Activated T-helper 17 cell treated with anti-CD3 and anti-CD28 coated beads, Interleukin-2, amount 50 U/mL, for 72 hours (primary cell): ENCODE measurements around the gene VIPR2. TPM values are rescaled to one million over a fixed set of nuclear protein-coding genes. Genes with fewer than 3 reads are reported as not detected.
"Not testable (repeated sequence)": the region's sequence is repeated elsewhere in the genome, so short reads cannot be mapped to it uniquely, and the experiment has no call there.

Experiments used
- ATAC-seq: fragments of 150-1000 bp; cut with Tn5 transposase; replicated peaks from 2 replicates; pipeline ENCODE4 v1.10.0; 2021; ENCODE audit warnings: mild to moderate bottlenecking, moderate library complexity
- H3K27ac Mint-ChIP-seq: one replicate; pipeline ENCODE4 v1.8.0; 2022; ENCODE audit warnings: mixed read lengths
- H3K27me3 Mint-ChIP-seq: one replicate; pipeline ENCODE4 v1.8.0; 2022; ENCODE audit warnings: mixed read lengths
- H3K36me3 Mint-ChIP-seq: one replicate; pipeline ENCODE4 v1.8.0; 2022; ENCODE audit warnings: low read depth, mild to moderate bottlenecking, mixed read lengths
- H3K4me1 Mint-ChIP-seq: one replicate; pipeline ENCODE4 v1.8.0; 2022; ENCODE audit warnings: mixed read lengths
- H3K4me3 Mint-ChIP-seq: one replicate; pipeline ENCODE4 v1.8.0; 2022; ENCODE audit warnings: mild to moderate bottlenecking, mixed read lengths
- H3K9me3 Mint-ChIP-seq: one replicate; pipeline ENCODE4 v1.8.0; 2022; ENCODE audit warnings: mixed read lengths
- total RNA-seq, 2 donors: library from RNA; stranded (reverse); gene quantifications; one replicate each; pipeline ENCODE4 v1.2.3, GENCODE V29; 2022

Gene VIPR2
- total RNA-seq, 2 donors from 2014 or later, result 1.2 TPM; not detected in 1

DNA sequence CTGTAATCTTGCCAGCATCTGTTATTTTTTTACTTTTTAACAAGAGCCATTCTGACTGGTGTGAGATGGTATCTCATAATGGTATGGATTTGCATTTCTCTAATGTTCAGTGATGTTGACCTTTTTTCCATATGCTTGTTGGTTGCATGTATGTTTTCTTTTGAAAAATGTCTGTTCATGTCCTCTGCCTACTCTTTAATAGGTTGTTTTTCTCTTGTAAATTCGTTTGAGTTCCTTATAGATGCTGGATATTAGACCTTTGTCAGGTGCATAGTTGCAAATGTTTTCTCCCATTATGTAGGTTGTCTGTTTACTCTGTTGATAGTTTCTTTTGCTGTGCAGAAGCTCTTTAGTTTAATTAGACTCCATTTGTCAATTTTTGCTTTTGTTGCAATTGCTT is 20.9 kb downstream of the VIPR2 start:
- ATAC-seq, H3K9me3 Mint-ChIP-seq, H3K4me1 Mint-ChIP-seq, H3K4me3 Mint-ChIP-seq, H3K27ac Mint-ChIP-seq, H3K36me3 Mint-ChIP-seq: not testable (repeated sequence)
- H3K27me3 Mint-ChIP-seq, result peaks cover 20% of the 10 kb centered on the region

GRCh38 chr7:159123294-159123693 is 21.4 kb downstream of the VIPR2 start:
- peaks cover 15% of the 10 kb centered on the region for H3K27me3 Mint-ChIP-seq
- not testable (repeated sequence) for H3K27ac Mint-ChIP-seq, H3K36me3 Mint-ChIP-seq, ATAC-seq, H3K4me3 Mint-ChIP-seq, H3K9me3 Mint-ChIP-seq, H3K4me1 Mint-ChIP-seq

DNA sequence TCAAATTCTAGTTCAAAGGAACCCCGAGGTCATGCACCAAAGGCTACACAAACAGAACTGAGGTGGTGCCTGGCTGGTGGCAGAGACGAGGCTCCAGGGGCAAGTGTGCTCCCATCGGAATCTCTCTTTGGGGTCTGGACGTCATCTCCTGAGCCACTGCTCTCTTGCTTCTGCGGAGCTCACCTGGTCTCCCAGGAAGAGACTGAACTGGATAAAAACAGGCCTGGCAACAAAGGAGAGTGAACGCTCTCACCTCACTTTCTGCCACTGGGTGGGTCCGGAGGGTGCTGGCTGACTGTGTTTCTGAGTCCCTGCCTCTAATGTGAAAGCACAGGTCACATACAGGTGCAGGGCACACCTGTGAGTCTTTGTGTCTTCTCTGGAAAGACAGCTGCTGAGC is 22.4 kb downstream of the VIPR2 start:
- no peaks in the 10 kb centered on the region for H3K4me1 Mint-ChIP-seq
- H3K4me3 Mint-ChIP-seq, result no peak overlapping the region

DNA sequence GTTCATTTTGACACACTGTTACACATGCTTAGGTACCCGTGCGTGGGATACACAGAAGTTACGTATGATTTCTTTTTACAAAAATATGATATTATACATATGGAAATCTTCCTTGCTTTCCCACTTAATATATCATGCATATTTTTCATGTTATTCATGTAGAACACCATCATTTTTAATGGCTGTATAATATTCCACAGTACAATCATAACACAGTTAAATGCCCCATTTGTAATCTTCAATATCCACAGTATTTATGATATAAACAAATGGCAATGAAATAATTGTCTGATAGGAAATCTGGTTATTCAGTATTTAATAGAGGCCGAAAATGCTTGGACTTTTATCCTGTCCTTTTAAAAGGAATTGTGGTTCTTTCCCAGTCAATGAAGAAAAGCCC is 23.2 kb downstream of the VIPR2 start:
- Mint-ChIP-seq H3K36me3 (no peaks in the 10 kb centered on the region), H3K27me3 (peaks cover 15% of the 10 kb centered on the region), H3K4me1 (no peaks in the 10 kb centered on the region), H3K27ac (no peak overlapping the region), H3K4me3 (no peak overlapping the region), H3K9me3 (no peaks in the 10 kb centered on the region)
- no peak for ATAC-seq

More for the DNA sequence above, 22.4 kb downstream of the VIPR2 start:
- Mint-ChIP-seq H3K36me3 (no peaks in the 10 kb centered on the region), H3K9me3 (no peaks in the 10 kb centered on the region), H3K27ac (no peak overlapping the region), H3K27me3 (peaks cover 15% of the 10 kb centered on the region)
- ATAC-seq, result no peak

DNA sequence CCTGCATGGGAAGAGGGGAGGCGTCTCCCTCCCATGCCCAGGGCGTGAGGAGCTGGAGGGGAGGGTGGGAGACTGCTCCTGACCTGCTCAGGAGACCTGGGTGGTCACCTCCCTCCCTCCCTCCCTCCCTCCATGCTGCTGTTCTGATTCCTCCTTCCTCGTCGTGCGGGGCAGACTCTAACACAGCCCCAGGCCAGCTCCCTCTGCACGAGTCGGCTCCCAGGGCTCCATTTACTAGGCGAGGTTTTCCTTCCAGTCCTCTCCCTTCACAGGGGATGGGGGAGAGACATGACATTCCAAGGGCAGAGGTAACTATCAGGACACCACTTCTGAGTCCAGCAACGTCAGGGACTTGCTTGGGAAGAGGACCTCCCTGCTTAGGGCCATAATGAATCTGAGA is 23.6 kb downstream of the VIPR2 start:
- no peaks in the 10 kb centered on the region for H3K4me1 Mint-ChIP-seq
- no peak overlapping the region for H3K4me3 Mint-ChIP-seq
- no peak overlapping the region for H3K27ac Mint-ChIP-seq
- H3K27me3 Mint-ChIP-seq, result peaks cover 11% of the 10 kb centered on the region
- no peak for ATAC-seq
- H3K9me3 Mint-ChIP-seq, result no peaks in the 10 kb centered on the region
- no peaks in the 10 kb centered on the region for H3K36me3 Mint-ChIP-seq

GRCh38 chr7:159120540-159120919 is 24.1 kb downstream of the VIPR2 start:
- Mint-ChIP-seq H3K27ac (no peak overlapping the region), H3K9me3 (no peaks in the 10 kb centered on the region), H3K36me3 (no peaks in the 10 kb centered on the region), H3K27me3 (peaks cover 10% of the 10 kb centered on the region), H3K4me1 (no peaks in the 10 kb centered on the region), H3K4me3 (no peak overlapping the region)
- no peak for ATAC-seq

- H3K36me3 Mint-ChIP-seq, result no peaks in the 10 kb centered on the region
- no peak overlapping the region for H3K4me3 Mint-ChIP-seq
- H3K27me3 Mint-ChIP-seq, result peaks cover 10% of the 10 kb centered on the region
- H3K4me1 Mint-ChIP-seq, result no peaks in the 10 kb centered on the region
- ATAC-seq, result no peak
- no peaks in the 10 kb centered on the region for H3K9me3 Mint-ChIP-seq
- no peak overlapping the region for H3K27ac Mint-ChIP-seq
These were observed 24.7 kb downstream of the VIPR2 start for GRCh38 chr7:159119851-159120539.

DNA sequence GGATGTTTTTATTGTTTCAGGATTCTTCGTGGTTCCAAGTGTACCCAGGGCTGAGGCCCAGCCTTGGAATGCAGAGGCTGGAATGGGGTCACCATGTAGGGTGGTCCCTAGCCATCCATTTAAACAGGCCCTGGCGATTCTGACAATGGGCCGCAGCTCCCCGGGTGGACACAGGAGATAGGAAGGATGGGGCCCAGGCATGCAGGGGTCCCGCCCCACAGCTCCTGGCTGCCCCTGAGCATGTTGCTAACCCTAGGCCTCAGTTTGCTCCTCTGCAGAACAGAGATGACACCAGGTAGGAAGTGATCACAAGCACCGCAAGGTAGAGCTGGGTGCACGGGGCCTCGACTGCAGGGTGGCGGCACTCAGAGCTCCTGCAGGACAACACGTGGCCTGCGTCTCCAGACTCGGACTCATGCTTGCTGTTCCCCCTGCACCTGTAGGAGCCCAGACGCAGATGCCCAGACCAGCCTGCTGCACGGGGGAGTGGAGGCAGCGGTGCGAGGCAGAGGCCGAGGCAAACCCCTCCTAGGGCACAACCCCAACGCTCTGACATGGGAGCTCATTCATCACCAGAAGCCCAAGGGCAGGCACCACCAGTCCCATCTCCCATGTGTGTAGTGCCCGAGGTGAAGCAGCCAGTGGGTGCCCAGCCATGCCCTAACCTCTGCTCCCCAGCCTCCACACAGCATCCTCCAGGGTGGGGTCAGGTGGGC is 25.5 kb downstream of the VIPR2 start:
- H3K27me3 Mint-ChIP-seq, result peaks cover 14% of the 10 kb centered on the region
- H3K9me3 Mint-ChIP-seq, result no peaks in the 10 kb centered on the region

GRCh38 chr7:159118623-159119022 is 26.0 kb downstream of the VIPR2 start:
- no peak overlapping the region for H3K4me3 Mint-ChIP-seq
- no peaks in the 10 kb centered on the region for H3K9me3 Mint-ChIP-seq
- no peaks in the 10 kb centered on the region for H3K36me3 Mint-ChIP-seq
- H3K27ac Mint-ChIP-seq, result no peak overlapping the region
- no peak for ATAC-seq
- peaks cover 12% of the 10 kb centered on the region for H3K27me3 Mint-ChIP-seq
- no peaks in the 10 kb centered on the region for H3K4me1 Mint-ChIP-seq

More for the DNA sequence above, 25.5 kb downstream of the VIPR2 start:
- Mint-ChIP-seq H3K4me3 (no peak overlapping the region), H3K27ac (no peak overlapping the region), H3K4me1 (no peaks in the 10 kb centered on the region), H3K36me3 (no peaks in the 10 kb centered on the region)
- no peak for ATAC-seq

GRCh38 chr7:159118197-159118595 is 26.5 kb downstream of the VIPR2 start:
- H3K9me3 Mint-ChIP-seq, result no peaks in the 10 kb centered on the region
- no peak overlapping the region for H3K4me3 Mint-ChIP-seq
- no peaks in the 10 kb centered on the region for H3K36me3 Mint-ChIP-seq
- ATAC-seq, result no peak
- H3K4me1 Mint-ChIP-seq, result no peaks in the 10 kb centered on the region
- no peak overlapping the region for H3K27ac Mint-ChIP-seq
- H3K27me3 Mint-ChIP-seq, result peaks cover 8% of the 10 kb centered on the region

DNA sequence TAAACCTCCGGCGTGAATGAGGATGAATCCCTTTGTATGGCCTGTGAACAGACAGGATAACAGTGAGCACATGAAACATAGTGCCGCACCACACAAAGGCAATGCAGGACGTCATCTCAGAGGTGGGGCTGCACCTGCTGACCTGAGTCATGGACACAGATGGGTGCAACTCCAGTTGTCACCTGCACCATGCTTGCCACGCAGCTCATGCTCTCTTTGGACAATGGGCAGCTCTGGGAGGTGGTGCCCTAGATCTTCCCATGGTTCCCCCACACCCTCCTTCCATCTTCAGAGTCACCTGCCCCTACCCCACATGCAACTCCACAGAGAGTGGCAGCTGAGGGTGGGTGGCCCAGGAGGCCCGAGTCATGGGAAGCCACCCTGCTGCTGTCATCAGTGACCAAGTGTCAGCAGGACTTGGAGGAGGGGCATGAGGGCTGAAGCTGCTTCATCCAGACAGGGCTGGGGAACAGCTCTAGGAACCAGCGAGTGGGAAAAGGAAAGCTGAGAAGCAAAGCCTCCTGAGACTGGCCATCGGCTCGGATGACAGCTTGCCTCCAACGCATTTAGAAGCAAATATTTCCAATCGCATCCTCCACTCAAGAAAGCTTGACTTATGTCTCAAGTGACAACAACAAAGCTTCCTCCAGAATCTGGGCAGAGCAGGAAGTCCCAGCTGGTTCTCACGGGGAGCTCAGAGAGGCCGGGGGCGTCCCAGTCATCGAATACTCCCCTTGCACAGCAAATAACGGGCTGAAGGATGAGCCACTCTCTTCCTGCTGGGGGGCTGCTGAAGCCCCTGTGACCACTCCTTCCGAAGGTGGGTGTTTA is 27.1 kb downstream of the VIPR2 start:
- Mint-ChIP-seq H3K4me3 (no peak overlapping the region), H3K9me3 (no peaks in the 10 kb centered on the region), H3K27me3 (peaks cover 8% of the 10 kb centered on the region), H3K27ac (no peak overlapping the region), H3K4me1 (no peaks in the 10 kb centered on the region), H3K36me3 (no peaks in the 10 kb centered on the region)
- no peak for ATAC-seq

DNA sequence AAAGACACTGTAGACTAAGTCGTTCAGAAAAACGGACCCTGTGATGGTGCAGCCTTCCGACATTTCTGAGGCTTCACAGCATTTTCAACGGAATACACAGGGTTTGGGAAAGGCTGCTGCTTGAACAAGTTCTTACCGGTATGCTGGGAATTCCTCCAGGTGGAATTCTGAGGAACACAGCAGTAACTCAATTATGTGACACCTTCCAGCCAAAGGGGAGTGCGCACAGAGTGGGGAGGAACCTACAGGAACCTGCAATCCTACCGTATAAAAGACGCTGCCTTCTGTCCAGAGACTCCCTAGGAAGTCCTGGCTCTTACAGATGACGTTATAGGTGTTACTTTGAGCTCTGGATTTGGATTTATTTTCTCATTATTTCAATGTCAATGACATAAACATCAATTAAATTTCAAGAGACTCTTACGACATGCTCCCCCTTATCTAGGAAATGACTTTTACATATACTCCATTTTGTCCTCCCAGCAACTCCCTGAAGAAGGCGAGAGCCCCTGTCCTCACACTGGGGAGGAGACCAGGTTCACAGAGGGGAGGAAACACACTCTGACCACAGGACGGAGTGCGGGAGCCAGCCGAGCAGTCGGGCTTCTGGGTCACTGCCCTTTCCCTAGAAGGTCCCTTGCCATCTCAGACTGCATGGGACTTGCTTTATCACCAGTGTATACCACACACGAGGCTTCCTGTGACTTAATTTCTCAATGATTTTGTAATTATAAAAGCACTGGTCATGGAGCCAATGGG is 27.9 kb downstream of the VIPR2 start:
- Mint-ChIP-seq H3K4me3 (no peak overlapping the region), H3K36me3 (no peaks in the 10 kb centered on the region), H3K27ac (no peak overlapping the region), H3K27me3 (peaks cover 8% of the 10 kb centered on the region), H3K9me3 (no peaks in the 10 kb centered on the region), H3K4me1 (no peaks in the 10 kb centered on the region)
- ATAC-seq, result no peak

- Mint-ChIP-seq H3K4me3 (no peak overlapping the region), H3K27me3 (peaks cover 8% of the 10 kb centered on the region), H3K4me1 (no peaks in the 10 kb centered on the region), H3K36me3 (no peaks in the 10 kb centered on the region), H3K27ac (no peak overlapping the region), H3K9me3 (no peaks in the 10 kb centered on the region)
- no peak for ATAC-seq
These were observed 28.8 kb downstream of the VIPR2 start for GRCh38 chr7:159115601-159116501.
